Prostate gland (tissue), 2 donors: ENCODE results near the gene RAB3GAP2. TPM values are rescaled to one million over a fixed set of nuclear protein-coding genes. Genes with fewer than 3 reads are reported as not detected.
"Not testable (repeated sequence)": the region's sequence is repeated elsewhere in the genome, so short reads cannot be mapped to it uniquely, and the experiment has no call there.

Source experiments
- DNase-seq: peaks from one replicate; pipeline ENCODE4 v3.0.0-alpha.2; 2019; ENCODE audit warnings: low spot score
- H3K27ac ChIP-seq, 2 donors: fragments of 200-600 bp; sonication (generic); 2 replicates each; pipeline ENCODE4 v1.5.1; 2017 to 2019
- H3K27me3 ChIP-seq: fragments of 200-600 bp; sonication (generic); replicated peaks from 2 replicates; pipeline ENCODE4 v1.5.1; 2019; ENCODE audit not compliant: insufficient read depth
- H3K36me3 ChIP-seq, 2 donors: fragments of 200-600 bp; sonication (generic); 1 replicate in 1 of 2; 2 replicates in 1 of 2; pipeline versions ENCODE4 v1.5.1 to v1.8.1; 2017 to 2019
- H3K4me1 ChIP-seq: fragments of 200-600 bp; sonication (generic); replicated peaks from 2 replicates; pipeline ENCODE4 v1.5.1; 2019
- H3K4me3 ChIP-seq, 2 donors: fragments of 200-600 bp; sonication (generic); 2 replicates each; pipeline ENCODE4 v1.5.1; 2017 to 2019
- H3K9me3 ChIP-seq: fragments of 200-600 bp; sonication (generic); 2 replicates; pipeline ENCODE4 v1.5.1; 2017
- CTCF ChIP-seq, 4 experiments: fragments of 200-600 bp in 2 of 4; fragments of 450-650 bp in 2 of 4; sonication (generic) in 2 of 4; IDR thresholded peaks; 1 replicate in 3 of 4; 2 replicates in 1 of 4; pipeline ENCODE4 v1.5.1; 2016 to 2019; ENCODE audit warnings: antibody characterized with exemption in 4 of 4, mild to moderate bottlenecking in 2 of 4, moderate library complexity in 2 of 4
- POLR2A ChIP-seq: fragments of 450-650 bp; IDR thresholded peaks from one replicate; pipeline ENCODE4 v1.6.1; 2016; ENCODE audit warnings: antibody characterized with exemption, mild to moderate bottlenecking
- POLR2AphosphoS5 ChIP-seq: sonication (generic); formaldehyde crosslinking; IDR thresholded peaks from one replicate; pipeline ENCODE4 v1.6.1; 2017; ENCODE audit warnings: antibody characterized with exemption
- WGBS: methylation state at CpG from one replicate; pipeline ENCODE4 v1.1.5; 2018; 5-methylcytosine and 5-hydroxymethylcytosine counted together
- intact Hi-C: fragments of 100-400 bp; cut with DNase I; formaldehyde crosslinking; loops from one replicate; pipeline ENCODE4 v1.14.2; 2022
- total RNA-seq, 2 donors: library from RNA; depleted of rRNA; stranded (reverse); fragments of >200 nt; gene quantifications; one replicate each; pipeline ENCODE4 v1.1.0, GENCODE V29; 2016

RAB3GAP2 gene
- total RNA-seq, 2 donors from 2014 or later = 17.6 to 20.7 TPM

GRCh38 chr1:220250681-220251080 is 21.6 kb downstream of the RAB3GAP2 start:
- intact Hi-C loops = no loop called here
- Histone ChIP-seq H3K27me3 (no peaks in the 10 kb centered on the region), H3K4me3 (no peak overlapping the region), H3K4me1 (no peaks in the 10 kb centered on the region), H3K9me3 (no peaks in the 10 kb centered on the region), H3K27ac (no peak overlapping the region), H3K36me3 (no peaks in the 10 kb centered on the region)
- no peak for TF ChIP-seq CTCF (IDR thresholded peaks at IDR 0.05)
- no peak for TF ChIP-seq POLR2AphosphoS5
- TF ChIP-seq POLR2A = no peak
- DNase-seq = no peak

- TF ChIP-seq POLR2AphosphoS5 (no peak), CTCF (IDR thresholded peaks at IDR 0.05) (no peak), POLR2A (no peak)
- intact Hi-C loops = no loop called here
Measured at GRCh38 chr1:220249522-220249921, 22.7 kb downstream of the RAB3GAP2 start.

GRCh38 chr1:220248715-220249265 is 23.5 kb downstream of the RAB3GAP2 start:
- H3K27ac ChIP-seq, H3K27me3 ChIP-seq, H3K9me3 ChIP-seq, H3K36me3 ChIP-seq, DNase-seq, intact Hi-C loops, H3K4me3 ChIP-seq, H3K4me1 ChIP-seq: not testable (repeated sequence)
- 97% methylated on average over 3 of the region's 3 CpGs for WGBS

More at GRCh38 chr1:220249522-220249921, 22.7 kb downstream of the RAB3GAP2 start:
- H3K27me3 ChIP-seq = no peaks in the 10 kb centered on the region
- H3K9me3 ChIP-seq = no peaks in the 10 kb centered on the region
- H3K4me3 ChIP-seq = no peak overlapping the region
- no peaks in the 10 kb centered on the region for H3K36me3 ChIP-seq
- 95% methylated on average over 1 of the region's 1 CpG for WGBS
- H3K4me1 ChIP-seq = no peaks in the 10 kb centered on the region
- DNase-seq = no peak
- H3K27ac ChIP-seq = no peak overlapping the region

- WGBS = 85% methylated on average over 6 of the region's 6 CpGs
- H3K27me3 ChIP-seq, H3K36me3 ChIP-seq, H3K4me1 ChIP-seq, H3K27ac ChIP-seq, H3K9me3 ChIP-seq, intact Hi-C loops, H3K4me3 ChIP-seq, DNase-seq: not testable (repeated sequence)
Measured at GRCh38 chr1:220245900-220246299, 26.4 kb downstream of the RAB3GAP2 start.

- intact Hi-C loops = no loop called here
- H3K27me3 ChIP-seq = no peaks in the 10 kb centered on the region
- WGBS = 98% methylated on average over 2 of the region's 2 CpGs
Measured at GRCh38 chr1:220243947-220244346, 28.3 kb downstream of the RAB3GAP2 start.

More at GRCh38 chr1:220243947-220244346, 28.3 kb downstream of the RAB3GAP2 start:
- Histone ChIP-seq H3K4me1 (no peaks in the 10 kb centered on the region), H3K4me3 (no peak overlapping the region), H3K36me3 (no peaks in the 10 kb centered on the region), H3K9me3 (no peaks in the 10 kb centered on the region), H3K27ac (no peak overlapping the region)
- DNase-seq = no peak
- TF ChIP-seq POLR2A = no peak
- no peak for TF ChIP-seq CTCF (IDR thresholded peaks at IDR 0.05)
- TF ChIP-seq POLR2AphosphoS5 = no peak
